ENCODE data around the gene BAIAP2.

The BAIAP2 gene

GRCh38 chr17:81039854-81040758, 5.2 kb downstream of the BAIAP2 start:
- TF ChIP-seq CTCF (IDR thresholded peaks at IDR 0.05): no peak
- peaks cover 6 to 7% of the 10 kb centered on the region in 2 experiments for H3K4me1 ChIP-seq (ENCODE audit: control insufficient read depth in 1 of 2, insufficient read depth in 1 of 2, low read depth in 1 of 2, low read length in 1 of 2)
- H3K9me3 ChIP-seq: no peaks in the 10 kb centered on the region
- H3K36me3 ChIP-seq: no peaks in the 10 kb centered on the region
- H3K4me3 ChIP-seq (ENCODE audit: low read depth in 1 of 2, low read length in 1 of 2): no peak overlapping the region
- no peak overlapping the region for H3K27ac ChIP-seq
- H3K27me3 ChIP-seq: peaks cover 50% of the 10 kb centered on the region

GRCh38 chr17:81040791-81041337, 5.9 kb downstream of the BAIAP2 start:
- no peak for TF ChIP-seq CTCF (IDR thresholded peaks at IDR 0.05)

GRCh38 chr17:81042606-81043005, 7.7 kb downstream of the BAIAP2 start:
- peaks cover 0 to 5% of the 10 kb centered on the region in 2 experiments for H3K4me1 ChIP-seq (ENCODE audit: control insufficient read depth in 1 of 2, insufficient read depth in 1 of 2, low read depth in 1 of 2, low read length in 1 of 2)
- TF ChIP-seq CTCF (IDR thresholded peaks at IDR 0.05): no peak

More at GRCh38 chr17:81040791-81041337, 5.9 kb downstream of the BAIAP2 start:
- Histone ChIP-seq H3K27ac (no peak overlapping the region), H3K36me3 (no peaks in the 10 kb centered on the region), H3K27me3 (peaks cover 44% of the 10 kb centered on the region), H3K9me3 (no peaks in the 10 kb centered on the region), H3K4me3 (ENCODE audit: low read depth in 1 of 2, low read length in 1 of 2) (no peak overlapping the region), H3K4me1 (ENCODE audit: control insufficient read depth in 1 of 2, insufficient read depth in 1 of 2, low read depth in 1 of 2, low read length in 1 of 2) (peaks cover 1 to 7% of the 10 kb centered on the region in 2 experiments)

GRCh38 chr17:81043319-81043724, 8.4 kb downstream of the BAIAP2 start:
- no peak for TF ChIP-seq CTCF (IDR thresholded peaks at IDR 0.05)
- Histone ChIP-seq H3K36me3 (no peaks in the 10 kb centered on the region), H3K27ac (no peak overlapping the region), H3K4me3 (ENCODE audit: low read depth in 1 of 2, low read length in 1 of 2) (no peak overlapping the region), H3K27me3 (peaks cover 21% of the 10 kb centered on the region), H3K4me1 (ENCODE audit: control insufficient read depth in 1 of 2, insufficient read depth in 1 of 2, low read depth in 1 of 2, low read length in 1 of 2) (peaks cover 0 to 5% of the 10 kb centered on the region in 2 experiments), H3K9me3 (no peaks in the 10 kb centered on the region)

More at GRCh38 chr17:81042606-81043005, 7.7 kb downstream of the BAIAP2 start:
- H3K9me3 ChIP-seq: no peaks in the 10 kb centered on the region
- H3K36me3 ChIP-seq: no peaks in the 10 kb centered on the region
- no peak overlapping the region for H3K27ac ChIP-seq
- H3K4me3 ChIP-seq (ENCODE audit: low read depth in 1 of 2, low read length in 1 of 2): no peak overlapping the region
- peaks cover 27% of the 10 kb centered on the region for H3K27me3 ChIP-seq

- no peaks in the 10 kb centered on the region for H3K9me3 ChIP-seq
- H3K27me3 ChIP-seq: peaks cover 25% of the 10 kb centered on the region
- no peaks in the 10 kb centered on the region for H3K36me3 ChIP-seq
- H3K27ac ChIP-seq: no peak overlapping the region
- no peak overlapping the region for H3K4me3 ChIP-seq (ENCODE audit: low read depth in 1 of 2, low read length in 1 of 2)
- no peak for TF ChIP-seq CTCF (IDR thresholded peaks at IDR 0.05)
- peaks cover 0 to 5% of the 10 kb centered on the region in 2 experiments for H3K4me1 ChIP-seq (ENCODE audit: control insufficient read depth in 1 of 2, insufficient read depth in 1 of 2, low read depth in 1 of 2, low read length in 1 of 2)
These were observed 8.9 kb downstream of the BAIAP2 start for GRCh38 chr17:81043725-81044427.
